GM20431 (cell line): Measurements from ENCODE around the gene GDF7.

Experiments
- in situ Hi-C: fragments of 300-500 bp; cut with MseI, MboI; formaldehyde crosslinking; loops from one replicate; pipeline ENCODE4 v1.15.0; 2020; ENCODE audit warnings: low sequenced_read_pairs; ENCODE audit not compliant: unreplicated experiment

GDF7 gene

DNA sequence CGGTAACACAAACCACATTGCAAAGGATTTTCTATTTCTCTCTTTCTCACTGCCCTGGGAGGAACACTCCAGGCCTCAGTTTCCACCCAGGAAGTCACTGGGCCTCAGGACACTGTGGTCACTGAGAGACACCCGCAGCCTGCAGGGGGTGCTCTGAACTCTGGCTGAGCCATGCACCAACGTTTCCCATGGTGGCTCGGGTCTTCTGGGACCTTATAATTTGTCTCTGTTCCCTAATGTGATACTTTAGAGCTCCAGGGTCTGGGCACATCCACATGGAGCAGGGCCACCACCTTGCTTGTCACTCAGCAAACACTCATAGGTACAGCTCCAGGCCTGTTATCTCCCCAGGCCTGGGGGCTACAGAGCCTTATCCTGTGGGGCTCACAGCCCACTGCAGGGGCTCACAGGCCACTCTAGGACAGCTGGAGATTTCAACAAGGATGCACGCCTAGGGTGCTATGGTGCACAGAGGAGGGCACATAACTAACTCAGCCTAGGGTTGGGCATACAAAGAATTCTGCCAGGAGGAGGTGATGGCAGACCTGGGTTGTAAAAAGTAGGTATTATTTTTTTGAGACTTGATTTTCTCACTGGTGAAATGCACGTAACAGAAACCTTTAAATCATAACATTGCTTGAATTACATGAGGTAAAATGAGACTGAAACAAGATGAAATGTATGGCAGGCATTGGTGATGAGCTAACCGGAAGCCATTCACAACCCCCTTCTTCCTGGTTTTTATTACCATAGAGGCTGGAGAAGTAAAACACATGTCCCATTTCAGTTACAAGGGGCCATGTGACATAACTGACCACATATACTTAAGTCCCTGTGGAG is 13.0 kb upstream of the GDF7 start:
- in situ Hi-C loops: no loop called here

DNA sequence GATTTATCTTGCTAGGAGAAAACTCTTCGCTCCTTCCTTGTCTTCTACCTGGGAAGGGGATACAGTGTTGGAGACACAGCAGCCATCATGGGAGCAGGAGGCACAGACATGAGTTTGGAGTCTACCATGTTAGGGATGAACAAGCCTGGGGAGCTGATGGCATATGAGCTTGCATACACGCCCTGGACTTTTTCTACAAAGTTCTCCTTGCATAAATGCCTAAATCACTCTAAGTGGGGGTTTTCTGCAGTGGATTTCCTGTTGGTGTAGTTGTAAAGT is 12.5 kb upstream of the GDF7 start:
- in situ Hi-C loops: no loop called here

DNA sequence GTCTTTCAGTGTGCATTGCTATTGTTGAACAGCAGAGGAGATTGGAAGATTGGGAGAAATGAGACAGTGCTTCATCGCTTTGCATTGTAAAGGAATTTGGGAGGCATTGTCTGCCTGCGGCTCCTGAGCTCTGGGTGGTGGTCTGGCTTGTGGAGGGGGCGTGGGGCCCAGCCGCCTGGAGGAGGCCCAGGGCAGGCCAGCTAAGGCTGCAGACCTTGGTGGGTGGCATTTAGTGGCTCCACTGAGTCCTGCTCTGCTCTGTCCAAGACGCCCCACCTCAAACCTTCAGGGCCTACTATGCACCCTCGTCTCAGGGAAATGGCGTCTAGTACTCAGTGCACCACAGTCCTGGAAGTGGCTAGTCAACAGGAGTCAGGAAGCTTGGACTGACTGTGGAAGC is 10.4 kb upstream of the GDF7 start:
- in situ Hi-C loops: no loop called here

DNA sequence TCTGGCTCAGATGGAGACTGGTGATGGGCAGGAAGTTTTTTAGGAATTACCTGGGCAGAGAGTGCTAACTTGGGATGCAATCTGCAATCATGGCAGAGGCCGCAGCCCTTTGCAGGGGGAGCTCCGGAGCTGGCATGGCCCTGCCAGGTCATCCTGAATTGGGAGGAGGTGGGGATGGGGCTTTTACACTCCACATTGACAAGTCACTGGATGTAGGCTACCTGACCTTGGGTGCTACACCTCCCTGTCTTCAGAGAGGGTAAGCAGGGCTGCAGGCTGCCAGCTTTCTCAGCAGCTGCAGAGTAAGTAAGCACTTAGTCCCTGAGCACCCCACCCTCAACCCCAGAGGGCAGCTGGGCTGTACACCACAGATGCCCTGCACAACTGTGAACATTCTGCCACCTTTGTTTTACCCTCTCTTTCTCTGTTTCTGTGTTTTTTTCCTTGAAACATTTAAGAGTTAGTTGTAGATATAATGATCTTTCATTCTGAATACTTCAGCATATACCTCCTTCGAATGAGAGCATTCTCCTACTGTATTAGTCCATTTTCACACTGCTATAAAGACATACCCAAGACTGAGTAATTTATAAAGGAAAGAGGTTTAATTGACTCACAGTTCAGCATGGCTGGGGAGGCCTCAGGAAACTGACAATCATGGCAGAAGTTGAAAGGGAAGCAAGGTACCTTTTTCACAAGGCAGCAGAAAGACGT is 9.3 kb upstream of the GDF7 start:
- in situ Hi-C loops: no loop called here

DNA sequence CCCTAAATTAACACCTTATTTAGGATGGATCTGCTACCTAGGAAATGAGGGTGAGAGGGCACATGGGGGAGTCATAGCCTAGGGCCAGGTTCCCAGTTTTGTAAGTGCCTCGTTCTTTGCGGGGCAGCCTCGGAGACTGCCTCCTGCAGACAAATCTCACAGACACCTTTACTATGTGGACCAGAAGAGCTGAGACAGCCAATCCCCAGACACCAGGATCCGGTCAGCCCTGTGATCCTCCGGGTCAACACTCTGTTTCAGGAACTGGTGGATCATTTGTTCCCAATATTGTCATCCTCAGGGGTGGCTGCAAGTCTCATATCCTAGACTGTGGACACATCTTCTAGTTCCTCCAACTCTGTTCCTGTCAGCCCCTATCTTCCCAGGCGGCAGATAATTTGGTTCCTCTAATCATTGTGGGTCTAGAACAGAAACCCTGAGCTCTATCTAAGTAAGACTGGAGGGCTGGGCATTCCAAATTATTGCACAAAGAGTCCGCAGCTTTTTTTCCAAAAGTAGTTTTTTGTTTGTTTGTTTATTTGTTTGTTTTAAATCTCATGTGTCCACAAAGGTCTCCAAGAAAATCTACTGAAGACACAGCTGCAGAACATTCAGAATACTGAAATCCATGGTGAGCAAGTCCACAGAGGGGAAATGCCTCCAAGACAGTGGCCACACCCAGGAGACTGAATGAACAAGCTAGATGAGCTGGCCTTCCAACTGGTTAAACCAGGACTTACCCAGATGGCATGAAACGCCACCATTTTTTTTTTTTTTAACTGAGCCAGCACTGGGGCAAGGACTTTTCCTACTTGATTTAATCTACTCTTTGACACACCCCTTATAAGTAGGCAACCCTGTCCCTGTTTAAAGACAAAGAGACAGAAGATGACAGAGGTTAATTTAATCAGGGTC is 6.2 kb upstream of the GDF7 start:
- in situ Hi-C loops: loop anchor here (5.0 kb wide), 1 partner anchor 302 kb away; no protein-coding TSS in a partner anchor

DNA sequence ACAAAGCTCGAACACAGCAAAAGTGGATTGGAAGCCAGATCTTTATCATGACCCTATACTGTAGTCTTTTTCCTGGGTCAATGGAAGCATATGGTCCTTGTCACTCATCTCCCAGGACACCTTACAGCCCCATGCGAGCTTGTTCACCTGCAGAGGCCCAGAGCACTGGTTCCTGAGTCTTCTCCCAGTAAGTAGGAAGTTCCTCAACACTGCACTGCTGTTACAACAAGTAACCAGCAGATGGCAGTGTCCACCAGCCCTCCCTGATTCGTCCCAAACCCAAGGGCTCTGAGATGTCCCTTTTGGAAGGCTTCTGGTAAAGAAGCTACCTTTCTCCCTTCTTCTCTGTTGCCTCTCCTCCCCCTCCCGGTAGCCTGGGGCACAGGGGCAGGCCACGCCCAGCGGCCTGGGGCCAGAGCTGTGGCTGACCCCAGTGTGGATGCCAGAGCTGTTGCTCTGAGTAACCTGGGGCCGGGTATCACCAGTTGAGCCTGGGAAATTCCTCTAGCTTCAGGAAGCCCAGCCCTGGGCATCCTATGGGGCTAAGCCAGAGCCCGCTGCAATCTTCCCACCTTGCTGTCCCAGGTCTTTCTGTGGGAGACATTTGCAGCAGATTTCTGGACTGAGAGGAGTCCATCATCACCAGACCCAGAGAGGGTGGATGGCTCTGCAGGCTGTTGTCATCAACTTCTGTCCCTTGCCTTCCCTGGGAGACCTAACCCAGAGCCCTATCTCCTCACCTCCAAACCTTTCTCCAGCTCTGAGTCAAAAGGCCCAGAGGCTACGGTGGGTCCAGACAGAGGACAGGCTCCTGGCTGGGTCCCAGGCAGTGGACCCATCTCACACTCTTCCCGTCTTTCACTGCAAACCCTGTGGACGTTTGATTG is 5.3 kb upstream of the GDF7 start:
- in situ Hi-C loops: loop anchor here (5.0 kb wide), 1 partner anchor 301 kb away; no protein-coding TSS in a partner anchor

DNA sequence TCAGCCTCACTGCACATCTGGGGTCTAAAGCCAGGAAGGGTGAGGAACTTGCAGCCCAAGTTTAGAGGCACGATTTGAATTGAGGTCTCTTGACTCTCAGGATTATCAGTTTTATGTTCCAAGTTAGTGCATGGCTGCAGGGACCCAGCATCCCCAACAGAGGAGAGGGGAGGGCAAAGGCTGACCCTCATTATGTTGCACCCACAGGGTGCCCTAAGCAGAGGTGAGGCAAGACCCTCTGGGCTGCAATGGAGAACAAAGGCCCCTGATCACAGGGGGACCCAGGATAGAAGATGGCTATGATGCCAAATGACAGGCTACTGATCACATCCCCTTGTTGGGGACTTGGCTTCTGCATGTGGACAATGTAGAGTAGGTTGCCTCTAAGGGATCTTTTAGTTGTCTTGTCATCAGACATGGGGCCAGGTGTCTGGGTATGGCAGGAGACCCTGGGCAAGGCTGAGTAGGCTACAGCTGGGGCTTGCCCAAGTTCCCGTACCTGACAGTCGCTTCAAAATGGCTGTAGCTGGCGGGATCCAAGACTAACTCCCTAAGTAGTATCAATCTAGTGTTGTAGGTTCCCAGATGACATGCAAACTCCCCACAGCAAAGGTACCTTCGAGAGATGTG is 4.5 kb upstream of the GDF7 start:
- in situ Hi-C loops: loop anchor here (5.0 kb wide), 1 partner anchor 300 kb away; no protein-coding TSS in a partner anchor

DNA sequence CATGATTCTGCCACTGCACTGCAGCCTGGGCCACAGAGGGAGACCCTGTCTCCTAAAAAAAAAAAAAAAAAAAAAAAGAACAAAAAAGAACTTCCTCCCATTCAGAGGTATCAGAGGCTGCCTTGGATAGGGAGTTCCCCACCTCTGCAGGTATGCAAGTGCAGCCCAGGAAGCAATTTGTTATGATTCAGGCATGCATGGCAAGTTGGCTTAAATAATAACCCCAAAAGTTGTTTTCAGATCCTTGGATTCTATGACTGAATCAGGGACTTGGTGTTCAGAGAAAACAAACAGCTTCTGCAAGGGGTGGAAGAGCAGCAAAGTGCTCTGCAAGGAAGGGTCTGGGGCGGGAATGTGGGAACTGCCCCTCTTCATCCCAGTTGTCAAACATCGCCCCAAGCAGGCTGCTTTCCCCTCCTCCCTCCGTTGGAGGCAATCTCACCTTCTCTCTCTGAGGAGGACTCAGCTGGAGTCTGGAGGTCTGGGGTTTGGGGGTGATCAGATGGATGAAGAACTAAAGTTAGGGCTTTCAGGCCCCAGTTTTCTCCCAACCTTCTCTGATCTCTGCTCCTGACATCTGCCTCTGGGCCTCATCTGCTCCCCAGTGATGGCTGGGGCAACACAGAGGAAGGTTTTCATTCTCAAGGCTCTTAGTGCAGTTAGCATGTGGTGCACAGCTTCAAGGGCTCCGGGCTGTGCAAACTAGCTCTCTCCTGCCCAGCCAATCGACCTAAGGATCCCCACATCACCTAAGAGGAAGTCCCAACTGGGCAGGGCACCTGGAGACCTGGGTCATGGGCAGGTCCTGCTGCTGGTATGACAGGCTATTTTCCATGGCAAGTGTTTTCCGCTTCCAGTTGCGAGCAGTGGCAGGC is 3.5 kb upstream of the GDF7 start:
- in situ Hi-C loops: loop anchor here (5.0 kb wide), 1 partner anchor 299 kb away; no protein-coding TSS in a partner anchor

DNA sequence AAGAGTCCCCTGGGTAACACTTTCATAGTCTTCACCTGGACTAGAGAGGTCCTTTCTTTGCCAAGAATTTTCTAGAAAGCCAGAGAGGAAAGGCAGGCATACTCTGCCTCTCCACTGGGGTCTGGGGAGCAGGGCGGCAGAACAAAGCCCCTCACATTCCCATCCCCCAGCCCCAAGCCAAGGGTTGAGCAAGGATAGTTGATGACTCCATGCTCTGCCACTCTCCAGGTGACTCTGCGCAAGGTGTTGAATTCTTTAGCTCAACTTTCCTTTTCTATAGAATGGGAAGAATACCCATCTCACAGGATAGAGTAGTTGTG is 2.9 kb upstream of the GDF7 start:
- in situ Hi-C loops: loop anchor here (5.0 kb wide), 1 partner anchor 298 kb away; no protein-coding TSS in a partner anchor

DNA sequence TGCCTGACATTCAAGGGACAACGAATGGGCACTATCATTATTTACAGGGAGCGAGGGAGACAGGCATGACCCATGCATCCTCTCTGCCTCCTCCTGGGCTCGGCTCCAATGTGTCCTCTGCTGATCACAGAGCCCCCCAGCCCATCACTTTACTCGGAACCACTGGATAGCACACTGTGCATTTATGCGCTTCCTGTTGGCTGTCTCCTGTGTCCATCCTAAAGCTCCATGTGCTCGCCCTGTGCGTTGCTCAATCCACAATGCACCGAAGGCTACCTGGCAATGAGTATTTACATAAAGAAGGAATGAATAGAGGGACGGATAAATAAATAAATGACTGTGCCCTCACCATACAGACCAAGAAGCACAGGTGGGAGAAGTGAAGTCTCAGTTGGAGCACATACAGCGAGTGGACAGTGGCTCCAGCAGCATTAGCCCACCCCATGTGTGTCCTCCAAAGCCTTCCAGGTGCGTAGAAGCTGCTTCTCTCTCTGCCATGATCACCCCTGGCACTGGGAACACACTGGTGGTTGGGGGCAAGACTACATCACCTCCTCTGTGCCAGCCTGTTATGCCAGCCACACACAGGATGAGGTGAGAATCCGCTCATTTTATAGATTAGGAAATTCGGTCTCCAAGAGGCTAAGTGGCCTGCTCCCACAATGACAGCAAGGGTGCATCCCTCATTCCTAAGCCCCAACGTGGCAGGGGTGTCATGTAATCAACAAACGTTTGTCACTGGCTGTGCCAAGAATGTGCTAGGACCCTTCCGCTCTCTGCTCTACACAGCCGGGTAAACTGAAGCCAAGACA is 2.3 kb upstream of the GDF7 start:
- in situ Hi-C loops: loop anchor here (5.0 kb wide), 1 partner anchor 298 kb away; no protein-coding TSS in a partner anchor

DNA sequence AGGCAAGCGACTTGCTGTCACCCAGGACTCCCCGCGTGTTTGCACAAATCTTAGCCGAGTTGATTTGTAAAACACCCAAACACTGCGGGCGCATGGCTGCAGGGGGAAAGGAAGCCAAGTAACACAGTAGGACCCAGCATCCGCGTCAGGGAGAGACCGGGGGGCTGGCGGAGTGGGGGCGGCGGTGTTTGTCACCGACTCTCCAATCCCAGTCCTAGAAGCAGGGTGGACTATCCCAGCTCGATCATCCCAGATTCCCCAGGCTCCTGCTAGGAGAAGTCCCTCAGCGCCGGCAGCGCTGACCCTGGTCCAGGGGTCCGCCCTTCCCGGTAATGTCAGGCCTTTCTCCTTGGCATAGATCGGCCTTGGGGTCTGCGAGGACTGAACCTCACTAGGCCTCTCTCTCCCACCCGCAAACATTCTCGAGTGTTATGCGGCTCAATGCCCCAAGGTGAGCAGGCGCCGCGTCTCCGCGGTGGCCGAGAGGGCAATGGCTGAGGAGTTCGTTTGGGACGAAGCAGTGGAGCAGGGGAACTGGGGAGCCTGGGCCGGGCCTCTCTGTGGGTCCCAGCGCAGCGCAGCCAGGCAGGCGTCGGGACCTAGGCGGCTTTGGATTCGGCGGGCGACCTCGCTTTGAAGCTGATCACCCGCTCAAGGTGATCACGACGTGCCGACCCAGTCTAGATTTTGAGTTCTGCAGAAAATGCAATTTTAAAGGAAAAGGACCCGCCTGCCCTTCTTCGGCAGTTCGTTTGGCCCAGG is 1.5 kb upstream of the GDF7 start:
- in situ Hi-C loops: no loop called here

DNA sequence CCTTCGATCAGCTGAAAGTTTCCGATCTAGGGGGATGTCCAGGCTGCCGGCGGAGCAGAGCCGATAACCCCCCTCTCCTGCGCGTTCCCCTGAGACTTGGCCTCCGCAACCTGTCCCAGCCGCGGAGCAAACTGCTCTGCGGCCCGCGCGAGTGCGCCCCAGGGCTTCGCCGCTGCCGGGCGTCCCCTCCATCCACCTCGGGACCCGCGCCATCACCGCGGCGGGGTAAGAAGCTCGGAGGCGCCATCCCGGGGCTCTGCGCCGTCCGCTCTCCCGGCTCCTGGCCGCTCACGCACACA is 990 bp upstream of the GDF7 start:
- in situ Hi-C loops: no loop called here

DNA sequence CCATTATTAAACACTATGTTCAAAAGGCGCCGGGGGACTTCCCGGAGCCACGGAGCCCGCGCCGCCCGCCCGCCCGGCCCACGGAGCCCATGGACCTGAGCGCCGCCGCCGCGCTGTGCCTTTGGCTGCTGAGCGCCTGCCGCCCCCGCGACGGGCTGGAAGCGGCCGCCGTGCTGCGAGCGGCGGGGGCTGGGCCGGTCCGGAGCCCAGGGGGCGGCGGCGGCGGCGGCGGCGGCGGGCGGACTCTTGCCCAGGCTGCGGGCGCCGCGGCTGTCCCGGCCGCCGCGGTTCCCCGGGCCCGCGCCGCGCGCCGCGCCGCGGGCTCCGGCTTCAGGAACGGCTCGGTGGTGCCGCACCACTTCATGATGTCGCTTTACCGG is 197 bp downstream of the GDF7 start:
- in situ Hi-C loops: no loop called here

DNA sequence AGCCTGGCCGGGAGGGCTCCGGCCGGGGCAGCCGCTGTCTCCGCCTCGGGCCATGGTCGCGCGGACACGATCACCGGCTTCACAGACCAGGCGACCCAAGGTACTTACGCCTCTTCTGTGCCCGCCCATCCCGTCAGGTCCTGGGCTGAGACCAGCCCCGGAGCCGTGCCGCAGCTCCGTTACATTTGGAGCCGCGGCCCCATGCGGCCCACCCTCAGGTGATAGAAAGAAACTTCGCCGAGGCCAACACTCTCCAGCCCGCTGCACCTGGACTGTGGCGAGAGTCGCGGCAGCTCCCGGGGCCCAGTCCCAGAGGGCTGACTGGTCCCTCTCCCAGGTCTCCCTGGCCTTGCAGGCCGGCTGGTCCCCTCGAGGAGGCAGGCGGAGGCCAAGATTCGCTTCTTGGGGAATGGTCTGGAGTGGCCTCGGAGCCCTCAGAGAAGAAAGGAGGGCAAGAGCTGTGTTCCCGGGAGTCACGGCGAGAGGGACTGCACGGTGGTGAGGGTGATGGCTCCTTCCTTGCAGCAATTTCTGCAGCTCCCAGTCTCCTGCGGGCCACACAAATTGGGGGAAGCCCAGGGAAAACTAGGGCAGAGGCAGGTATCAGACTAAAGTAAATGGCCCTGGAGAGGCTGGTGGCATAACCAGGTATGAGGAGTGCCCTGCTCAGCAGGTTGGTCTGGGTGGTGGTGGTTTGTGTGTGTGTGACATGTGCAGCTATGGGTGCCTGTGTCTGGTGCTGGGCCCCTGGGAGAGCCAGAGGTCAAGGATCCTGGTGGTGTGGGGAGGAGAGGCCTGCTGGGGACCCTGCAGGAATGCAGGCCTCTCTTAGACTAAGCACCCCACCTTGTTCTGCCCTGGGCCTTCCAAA is 822 bp downstream of the GDF7 start:
- in situ Hi-C loops: no loop called here

DNA sequence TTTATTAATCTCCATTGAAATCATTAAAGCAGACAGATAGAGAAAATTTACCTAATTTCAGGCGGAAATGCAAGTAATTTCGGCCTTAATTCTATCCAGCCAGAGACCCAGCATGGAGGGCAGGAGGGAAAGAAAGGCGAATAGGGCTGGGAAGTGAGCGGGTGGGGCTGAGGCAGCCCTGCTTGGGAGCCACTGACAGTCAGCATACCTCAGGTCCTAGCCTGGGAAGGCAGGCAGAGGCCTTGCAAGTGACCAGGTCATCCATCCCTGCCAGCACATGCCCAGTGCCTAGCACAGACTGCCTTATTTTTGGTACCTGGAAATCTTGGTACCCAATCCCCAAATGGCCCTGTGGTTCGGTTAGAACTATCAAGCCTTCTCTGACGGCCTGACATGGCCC is 1.5 kb downstream of the GDF7 start:
- in situ Hi-C loops: no loop called here

DNA sequence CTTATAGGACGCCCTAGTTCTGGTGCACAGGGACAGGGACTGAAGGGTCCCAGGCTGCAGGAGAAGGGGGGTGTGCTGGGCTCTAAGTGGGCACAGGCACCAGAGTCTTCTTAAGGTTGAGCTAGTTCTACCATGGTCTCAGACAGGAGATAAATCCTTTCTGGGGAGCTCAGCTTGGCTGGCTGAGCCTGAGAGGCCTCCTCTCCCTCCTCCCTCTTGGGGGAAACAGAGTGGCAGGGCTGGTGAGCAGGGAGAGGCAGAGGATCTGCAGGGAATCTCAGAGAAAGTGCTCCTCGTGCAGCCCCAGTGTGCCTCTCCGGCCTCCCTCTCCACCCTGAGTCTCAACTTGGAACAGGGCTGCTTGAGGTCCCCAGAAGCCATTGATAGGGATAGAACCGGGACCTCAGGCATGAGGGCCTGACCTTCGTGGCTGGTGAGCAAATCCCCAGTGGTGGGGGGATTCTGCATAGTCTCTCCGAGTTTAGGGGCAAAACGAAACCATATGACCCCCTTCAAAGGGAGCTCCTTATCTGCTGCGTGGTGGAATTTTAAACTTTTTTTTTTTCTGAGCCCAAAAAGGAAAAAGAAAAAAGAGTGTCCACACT is 2.0 kb downstream of the GDF7 start:
- in situ Hi-C loops: no loop called here
